ENCODE results near the gene TBC1D22A. TPM values are rescaled to one million over a fixed set of nuclear protein-coding genes. Genes with fewer than 3 reads are reported as not detected.

TBC1D22A gene
- total RNA-seq, 4 donors from 2014 or later: 10.8 to 32.2 (median 22.3) TPM

GRCh38 chr22:46841522-46841921, 79.1 kb downstream of the TBC1D22A start:
- TF ChIP-seq, protein P1, sequence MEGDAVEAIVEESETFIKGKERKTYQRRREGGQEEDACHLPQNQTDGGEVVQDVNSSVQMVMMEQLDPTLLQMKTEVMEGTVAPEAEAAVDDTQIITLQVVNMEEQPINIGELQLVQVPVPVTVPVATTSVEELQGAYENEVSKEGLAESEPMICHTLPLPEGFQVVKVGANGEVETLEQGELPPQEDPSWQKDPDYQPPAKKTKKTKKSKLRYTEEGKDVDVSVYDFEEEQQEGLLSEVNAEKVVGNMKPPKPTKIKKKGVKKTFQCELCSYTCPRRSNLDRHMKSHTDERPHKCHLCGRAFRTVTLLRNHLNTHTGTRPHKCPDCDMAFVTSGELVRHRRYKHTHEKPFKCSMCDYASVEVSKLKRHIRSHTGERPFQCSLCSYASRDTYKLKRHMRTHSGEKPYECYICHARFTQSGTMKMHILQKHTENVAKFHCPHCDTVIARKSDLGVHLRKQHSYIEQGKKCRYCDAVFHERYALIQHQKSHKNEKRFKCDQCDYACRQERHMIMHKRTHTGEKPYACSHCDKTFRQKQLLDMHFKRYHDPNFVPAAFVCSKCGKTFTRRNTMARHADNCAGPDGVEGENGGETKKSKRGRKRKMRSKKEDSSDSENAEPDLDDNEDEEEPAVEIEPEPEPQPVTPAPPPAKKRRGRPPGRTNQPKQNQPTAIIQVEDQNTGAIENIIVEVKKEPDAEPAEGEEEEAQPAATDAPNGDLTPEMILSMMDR (IDR thresholded peaks at IDR 0.05; ENCODE audit: low read depth): no peak

DNA sequence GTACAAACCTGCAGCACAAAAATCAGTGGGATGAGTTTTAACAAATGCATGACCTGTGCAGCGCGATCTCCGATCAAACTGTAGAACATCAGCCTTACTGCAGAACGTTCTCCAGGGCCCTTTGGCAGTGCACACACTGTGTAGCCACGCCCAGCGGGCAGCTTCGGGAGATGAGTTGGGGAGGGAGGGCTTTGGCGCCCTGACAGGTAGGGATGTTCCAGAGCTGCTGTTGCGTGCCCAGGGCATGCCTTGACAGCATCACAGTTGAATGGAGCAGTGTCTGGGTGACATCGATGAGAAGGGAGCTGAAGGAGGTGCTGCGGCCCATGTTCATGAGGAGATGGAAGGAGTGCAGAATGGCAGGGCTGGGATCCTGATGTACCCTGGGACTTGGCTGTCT, 80.2 kb downstream of the TBC1D22A start:
- TF ChIP-seq, protein P1 (IDR thresholded peaks at IDR 0.05; ENCODE audit: low read depth): no peak

DNA sequence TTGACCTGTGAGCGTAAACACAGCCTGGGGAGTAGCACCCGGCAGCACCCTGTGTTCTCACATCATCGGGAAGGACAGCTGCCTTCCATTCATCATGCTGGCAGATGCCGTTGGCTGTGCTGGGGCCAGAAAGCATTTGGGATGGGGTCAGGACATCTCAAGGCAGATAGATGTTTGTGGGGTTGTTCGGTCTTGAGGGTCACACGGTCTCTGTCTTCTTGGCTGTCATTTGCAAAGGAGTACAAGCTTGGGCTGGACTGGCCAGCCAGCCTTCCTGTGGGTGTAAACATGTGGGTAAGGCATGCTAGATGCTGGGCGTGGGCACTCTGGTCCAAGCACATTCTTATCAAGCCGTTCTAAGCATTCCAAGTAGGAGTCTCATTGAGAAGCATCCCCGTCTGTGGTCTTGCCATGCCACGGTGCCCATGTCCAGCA, 81.4 kb downstream of the TBC1D22A start:
- TF ChIP-seq, protein P1 (IDR thresholded peaks at IDR 0.05; ENCODE audit: low read depth): no peak

GRCh38 chr22:46844606-46845210, 82.3 kb downstream of the TBC1D22A start:
- TF ChIP-seq, protein P1 (IDR thresholded peaks at IDR 0.05; ENCODE audit: low read depth): no peak

- TF ChIP-seq, protein P1 (IDR thresholded peaks at IDR 0.05; ENCODE audit: low read depth): no peak
Observed at GRCh38 chr22:46845296-46846149, 83.1 kb downstream of the TBC1D22A start.

- TF ChIP-seq, protein P1 (IDR thresholded peaks at IDR 0.05; ENCODE audit: low read depth): no peak
Observed at GRCh38 chr22:46846150-46846831, 83.8 kb downstream of the TBC1D22A start.

DNA sequence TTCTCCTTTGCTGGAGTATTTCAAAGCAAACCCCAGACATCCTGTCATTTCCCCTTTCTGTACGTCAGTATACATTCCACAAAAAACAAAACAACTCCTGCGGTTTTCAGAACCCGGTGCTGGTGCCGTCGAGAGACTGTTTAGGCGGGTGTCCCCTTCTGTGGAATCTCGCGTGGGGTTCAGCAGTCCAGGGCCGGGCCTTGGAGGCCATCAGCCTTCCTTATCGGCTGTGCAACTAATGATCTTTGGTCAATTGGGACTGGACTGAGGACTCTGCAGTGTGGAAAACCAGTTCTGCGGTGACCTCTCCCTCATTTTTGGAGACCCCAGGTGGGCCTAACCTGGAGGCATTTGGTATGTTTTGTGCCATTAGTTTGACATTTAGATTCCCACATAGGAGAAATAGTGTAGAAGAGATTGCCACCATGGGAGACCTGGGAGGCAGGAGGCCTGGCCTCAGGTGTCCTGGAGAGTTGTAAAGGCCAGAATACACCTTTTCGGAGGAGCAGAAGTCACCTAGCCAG, 84.4 kb downstream of the TBC1D22A start:
- TF ChIP-seq, protein P1 (IDR thresholded peaks at IDR 0.05; ENCODE audit: low read depth): no peak
